Stimulated activated CD4-positive, alpha-beta T cell treated with anti-CD3 and anti-CD28 coated beads, Interleukin-4, amount 100 ng/mL, for 4 hours (primary cell): ENCODE data around the gene IFIT1.
"Not testable (repeated sequence)": the region's sequence is repeated elsewhere in the genome, so short reads cannot be mapped to it uniquely, and the experiment has no call there.

Source experiments
- DNase-seq, 2 experiments: peaks; one replicate each; pipeline ENCODE4 v3.0.0-alpha.2; 2020

The IFIT1 gene

DNA sequence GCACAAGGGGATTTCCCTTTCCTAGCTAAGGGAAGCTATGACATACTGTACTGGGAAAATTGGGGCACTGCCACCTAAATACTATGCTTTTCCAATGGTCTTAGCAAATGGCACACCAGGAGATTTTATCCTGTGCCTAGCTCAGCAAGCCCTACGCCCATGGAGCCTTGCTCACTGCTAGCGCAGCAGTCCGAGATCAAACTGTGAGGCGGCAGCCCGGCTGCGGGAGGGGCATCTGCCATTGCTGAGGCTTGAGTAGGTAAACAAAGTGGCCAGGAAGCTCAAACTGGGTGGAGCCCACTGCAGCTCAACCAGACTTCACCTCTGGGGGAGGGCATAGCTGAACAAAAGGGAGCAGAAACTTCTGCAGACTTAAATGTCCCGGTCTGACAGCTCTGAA lies 52.4 kb downstream of the IFIT1 start:
- not testable (repeated sequence) for DNase-seq

- DNase-seq = no peak
Measured at GRCh38 chr10:89450901-89451300, 58.5 kb downstream of the IFIT1 start.

DNA sequence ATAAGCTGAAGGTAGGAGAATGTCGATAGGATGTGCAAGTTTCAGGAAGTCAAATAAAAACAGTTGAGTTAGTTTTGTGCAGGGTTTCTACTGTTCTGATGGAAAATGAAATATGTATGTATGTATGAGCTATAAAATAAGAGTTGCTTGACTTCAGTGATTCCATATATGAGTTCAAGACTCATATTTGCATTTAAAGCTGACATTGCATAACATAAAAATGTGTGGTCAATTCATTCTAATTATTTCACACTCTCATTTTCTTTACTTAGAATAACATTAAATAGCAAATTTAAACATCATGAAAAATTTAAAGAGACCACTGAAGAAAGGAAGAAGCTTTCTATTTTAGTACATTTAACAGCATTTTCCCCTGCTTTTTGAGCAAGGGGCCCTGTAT lies 59.8 kb downstream of the IFIT1 start:
- no peak for DNase-seq

DNA sequence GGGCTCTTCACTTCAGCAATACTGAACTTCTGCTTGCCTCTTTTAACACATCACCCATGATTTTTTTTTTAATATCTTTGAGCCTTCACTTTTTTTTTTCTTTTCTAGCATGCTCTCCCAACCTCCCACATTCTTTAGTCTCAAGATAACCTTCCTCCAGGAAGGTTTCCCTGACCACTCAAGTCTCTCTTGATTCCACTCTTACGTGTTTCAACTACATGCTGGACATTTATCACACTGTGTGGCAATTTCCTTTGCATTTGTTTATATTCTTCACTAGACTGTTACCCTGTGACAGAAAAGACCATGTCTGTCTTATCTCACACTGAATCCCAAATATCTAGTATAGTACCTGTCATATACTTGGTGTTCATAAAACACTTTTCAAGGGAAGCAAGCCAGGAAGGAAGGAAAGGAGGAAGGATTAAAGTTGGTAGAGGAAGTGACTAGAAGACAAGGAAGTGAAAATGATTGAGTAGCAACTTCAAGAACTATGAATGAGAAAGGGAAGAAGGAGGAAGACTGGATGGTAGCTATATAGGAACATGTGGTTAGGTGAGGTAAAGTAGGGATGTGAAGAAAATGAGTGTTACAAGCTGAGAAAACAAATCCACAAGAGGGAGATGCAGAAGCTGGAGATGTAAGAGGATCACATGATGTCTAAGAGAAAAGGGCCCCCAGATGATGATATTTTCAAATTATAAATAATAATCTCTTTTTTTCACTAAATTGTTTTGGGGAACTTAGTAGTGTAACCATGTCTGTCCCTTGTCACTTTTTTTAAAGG lies 62.3 kb downstream of the IFIT1 start:
- no peak for DNase-seq
